IgD-negative memory B cell (primary cell): ENCODE data around the gene TRAPPC2B. TPM values are rescaled to one million over a fixed set of nuclear protein-coding genes. Genes with fewer than 3 reads are reported as not detected.

Source experiments
- H3K27ac Mint-ChIP-seq, 3 donors: one replicate each; pipeline ENCODE4 v1.8.0; 2020 to 2022; ENCODE audit warnings: mild to moderate bottlenecking in 3 of 3, mixed read lengths in 3 of 3, moderate library complexity in 1 of 3
- H3K27me3 Mint-ChIP-seq: one replicate; pipeline ENCODE4 v1.8.0; 2021; ENCODE audit warnings: mixed read lengths
- H3K36me3 Mint-ChIP-seq: one replicate; pipeline ENCODE4 v1.8.0; 2020; ENCODE audit warnings: mild to moderate bottlenecking, mixed read lengths
- H3K4me1 Mint-ChIP-seq, 3 donors: one replicate each; pipeline ENCODE4 v1.8.0; 2020 to 2022; ENCODE audit warnings: mixed read lengths in 3 of 3, mild to moderate bottlenecking in 1 of 3
- H3K4me3 Mint-ChIP-seq, 4 donors: one replicate each; pipeline ENCODE4 v1.8.0; 2020 to 2022; ENCODE audit warnings: mild to moderate bottlenecking in 4 of 4, mixed read lengths in 4 of 4, moderate library complexity in 3 of 4
- H3K9me3 Mint-ChIP-seq, 3 donors: one replicate each; pipeline ENCODE4 v1.8.0; 2020 to 2021; ENCODE audit warnings: mixed read lengths in 3 of 3, mild to moderate bottlenecking in 1 of 3
- polyA plus RNA-seq: library from polyadenylated mRNA; unstranded; fragments of 300-500 nt; fragmentation: Illumina TruSeq; gene quantifications from one replicate; pipeline ENCODE4 v1.2.3, GENCODE V29; 2021

TRAPPC2B gene
- polyA plus RNA-seq, 1 donor from 2014 or later: 32.7 TPM

DNA sequence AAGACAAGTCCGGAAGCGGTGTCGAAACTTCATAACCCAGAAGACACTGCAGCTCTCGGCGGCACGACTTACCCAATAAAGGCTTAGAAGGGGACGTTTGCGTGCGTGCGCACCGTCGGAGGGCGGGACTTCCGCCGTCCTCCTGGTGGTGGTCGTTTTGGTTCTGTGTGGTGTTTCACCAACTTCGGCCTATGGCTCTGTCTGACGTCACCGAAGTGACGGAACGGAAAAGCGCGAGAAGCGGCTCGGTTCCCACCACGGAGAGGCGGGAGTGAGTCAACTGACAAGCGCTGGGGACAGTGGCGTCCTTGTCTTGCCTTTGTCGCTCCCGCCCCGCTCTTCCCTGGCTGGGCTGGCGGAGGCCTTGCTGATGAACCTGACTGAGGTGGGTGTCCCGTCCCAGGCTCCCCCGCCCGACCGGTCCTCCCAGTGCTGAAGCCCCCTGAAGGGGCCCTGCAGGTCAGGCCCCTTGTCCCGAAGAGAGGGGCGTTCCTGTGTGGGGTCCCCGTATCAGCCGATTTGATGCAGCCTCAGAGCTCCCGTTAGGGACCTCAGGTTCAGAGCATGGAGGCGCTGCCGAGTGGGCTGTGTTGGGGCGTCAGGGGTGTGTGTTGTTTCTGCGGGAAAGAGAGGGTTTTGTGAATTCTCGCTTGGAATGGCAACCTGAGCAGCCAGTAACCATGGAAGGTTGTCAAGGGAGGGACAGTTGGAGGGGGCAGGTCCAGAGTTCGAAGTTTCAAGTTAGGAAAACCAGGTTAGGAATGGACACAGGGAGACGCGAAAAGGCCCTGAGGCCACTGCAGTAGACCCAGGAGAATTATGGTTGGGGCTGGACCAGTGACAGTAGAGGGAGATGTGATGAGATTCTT lies 26.6 kb downstream of the TRAPPC2B start, which contains the start of gene ZNF548:
TSS of gene ZNF548 (plus strand) at position 125 of the 869 bp plus-strand sequence. CDS start at position 371, 246 bp downstream.
- Mint-ChIP-seq H3K4me3 (peak within 1 kb of the TSS; percentile 87 to 99 (median 96)), H3K36me3 (peaks cover 12% of the 10 kb centered on the region), H3K4me1 (peaks cover 21 to 30% (median 25%) of the 10 kb centered on the region in 3 donors), H3K9me3 (peaks cover 6 to 20% (median 13%) of the 10 kb centered on the region in 3 donors), H3K27me3 (no peaks in the 10 kb centered on the region), H3K27ac (peak within 1 kb of the TSS; percentile 85 to 99 (median 98))

DNA sequence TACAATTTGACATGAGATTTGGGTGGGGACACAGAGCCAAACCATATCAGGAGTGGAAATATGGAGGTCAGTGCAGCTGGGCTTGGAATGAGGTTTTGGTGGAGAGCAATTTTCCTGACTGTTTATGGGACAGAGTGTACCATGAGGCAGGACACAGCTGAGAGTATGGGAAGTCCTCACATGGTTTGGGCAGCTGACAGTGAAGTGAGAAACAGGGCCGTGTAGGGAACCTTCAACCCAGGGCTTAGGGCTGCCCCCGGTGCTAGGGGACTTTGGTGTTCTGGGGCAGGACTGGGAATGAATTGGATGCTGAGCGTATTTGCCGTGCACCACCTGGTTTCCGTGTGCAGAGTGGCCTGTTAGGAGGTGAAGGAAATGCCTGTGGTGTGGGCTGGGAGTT lies 32.4 kb downstream of the TRAPPC2B start:
- Mint-ChIP-seq H3K36me3 (peaks cover 52% of the 10 kb centered on the region), H3K9me3 (peaks cover 18 to 49% (median 24%) of the 10 kb centered on the region in 3 donors), H3K27ac (peak overlapping the region in 1 of 3 donors; percentile 34), H3K4me1 (peaks cover 11 to 14% (median 12%) of the 10 kb centered on the region in 3 donors), H3K4me3 (no peak overlapping the region), H3K27me3 (no peaks in the 10 kb centered on the region)

DNA sequence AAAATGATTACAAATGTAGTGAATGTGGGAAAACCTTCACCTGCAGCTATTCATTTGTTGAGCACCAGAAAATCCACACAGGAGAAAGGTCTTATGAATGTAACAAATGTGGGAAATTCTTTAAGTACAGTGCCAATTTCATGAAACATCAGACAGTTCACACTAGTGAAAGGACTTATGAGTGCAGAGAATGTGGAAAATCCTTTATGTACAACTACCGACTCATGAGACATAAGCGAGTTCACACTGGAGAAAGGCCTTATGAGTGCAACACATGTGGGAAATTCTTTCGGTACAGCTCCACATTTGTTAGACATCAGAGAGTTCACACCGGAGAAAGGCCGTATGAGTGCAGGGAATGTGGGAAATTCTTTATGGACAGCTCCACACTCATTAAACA lies 35.5 kb downstream of the TRAPPC2B start:
- peaks cover 0 to 5% (median 0%) of the 10 kb centered on the region in 3 donors for H3K4me1 Mint-ChIP-seq
- H3K27me3 Mint-ChIP-seq: no peaks in the 10 kb centered on the region
- H3K9me3 Mint-ChIP-seq: peaks cover 22 to 53% (median 26%) of the 10 kb centered on the region in 3 donors
- peaks cover 51% of the 10 kb centered on the region for H3K36me3 Mint-ChIP-seq
- H3K4me3 Mint-ChIP-seq: peak overlapping the region in 1 of 4 donors; percentile 55
- H3K27ac Mint-ChIP-seq: no peak overlapping the region

DNA sequence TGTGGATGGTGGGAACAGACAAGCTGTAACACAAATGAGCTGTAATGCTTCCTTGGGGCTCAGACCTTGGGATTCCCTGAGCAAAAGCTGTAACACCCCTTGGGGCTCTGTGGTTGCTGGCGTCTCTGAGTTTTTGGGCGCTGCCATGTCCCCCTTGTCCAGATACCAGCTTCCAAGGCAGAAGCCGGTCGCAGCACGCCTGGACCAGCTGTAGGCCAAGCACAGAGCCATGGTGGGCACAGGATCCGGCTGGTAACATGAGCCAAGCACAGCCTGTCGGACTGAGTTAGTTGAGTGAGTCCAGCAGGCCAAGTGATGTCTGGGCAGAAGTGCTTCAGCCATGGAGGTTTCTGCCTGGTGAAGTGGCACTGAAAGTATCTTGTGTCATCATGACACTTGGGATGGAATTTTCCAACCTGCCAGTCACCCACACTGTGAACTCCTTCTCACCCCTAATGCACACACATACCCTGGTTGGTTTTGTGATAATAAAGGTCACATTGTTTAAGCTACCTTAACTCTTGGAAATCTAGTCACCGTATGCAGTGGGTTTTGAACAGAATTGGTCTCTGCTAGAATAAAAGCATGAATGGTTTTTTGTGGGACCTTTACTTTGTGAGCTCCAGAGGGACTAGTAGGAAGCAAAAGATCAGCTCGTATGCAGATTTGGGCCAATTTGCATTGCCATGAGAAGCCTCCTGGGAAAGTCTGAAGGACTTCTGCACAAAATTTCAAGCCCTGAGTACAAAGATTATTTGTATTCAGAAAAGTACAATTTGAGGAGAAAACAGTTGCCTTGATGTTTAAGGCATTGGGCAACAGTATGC lies 40.6 kb downstream of the TRAPPC2B start:
- peaks cover 5 to 18% (median 6%) of the 10 kb centered on the region in 3 donors for H3K9me3 Mint-ChIP-seq
- peaks cover 18% of the 10 kb centered on the region for H3K36me3 Mint-ChIP-seq
- no peak overlapping the region for H3K27ac Mint-ChIP-seq
- no peak overlapping the region for H3K4me3 Mint-ChIP-seq
- no peaks in the 10 kb centered on the region for H3K27me3 Mint-ChIP-seq
- H3K4me1 Mint-ChIP-seq: peaks cover 6 to 7% (median 7%) of the 10 kb centered on the region in 3 donors

DNA sequence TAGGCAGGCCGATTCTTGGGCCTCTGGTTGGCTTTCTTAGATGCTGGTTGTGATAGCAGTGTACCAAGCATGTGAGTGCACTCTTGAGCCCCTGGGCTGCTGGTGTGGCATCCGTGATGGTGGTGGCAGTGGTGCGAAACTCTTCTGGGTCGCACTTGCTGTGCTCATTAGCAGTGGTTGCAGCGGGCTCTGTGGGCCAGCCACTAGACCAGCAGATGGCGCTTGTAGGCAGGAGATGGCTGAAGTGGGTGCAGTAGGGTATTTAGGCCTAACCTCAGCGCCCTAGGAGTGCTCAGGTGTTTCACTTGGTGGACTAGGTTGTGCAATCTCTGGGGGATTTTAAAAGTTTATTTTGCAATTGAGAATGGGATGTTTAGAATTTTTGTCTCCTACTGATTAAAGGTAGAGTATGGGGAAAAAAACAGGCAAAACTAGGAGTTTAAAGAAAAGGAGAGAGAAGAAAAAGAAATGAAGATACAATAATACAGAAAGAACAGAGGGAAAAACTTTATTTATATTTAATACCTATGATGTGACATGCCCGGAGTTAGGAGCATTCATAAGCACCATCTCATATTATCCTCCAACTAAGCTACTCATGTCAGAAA lies 43.3 kb downstream of the TRAPPC2B start:
- Mint-ChIP-seq H3K4me1 (peaks cover 13 to 18% (median 16%) of the 10 kb centered on the region in 3 donors), H3K4me3 (peak overlapping the region in 1 of 4 donors; percentile 26), H3K27ac (peak overlapping the region in 1 of 3 donors; percentile 4)

DNA sequence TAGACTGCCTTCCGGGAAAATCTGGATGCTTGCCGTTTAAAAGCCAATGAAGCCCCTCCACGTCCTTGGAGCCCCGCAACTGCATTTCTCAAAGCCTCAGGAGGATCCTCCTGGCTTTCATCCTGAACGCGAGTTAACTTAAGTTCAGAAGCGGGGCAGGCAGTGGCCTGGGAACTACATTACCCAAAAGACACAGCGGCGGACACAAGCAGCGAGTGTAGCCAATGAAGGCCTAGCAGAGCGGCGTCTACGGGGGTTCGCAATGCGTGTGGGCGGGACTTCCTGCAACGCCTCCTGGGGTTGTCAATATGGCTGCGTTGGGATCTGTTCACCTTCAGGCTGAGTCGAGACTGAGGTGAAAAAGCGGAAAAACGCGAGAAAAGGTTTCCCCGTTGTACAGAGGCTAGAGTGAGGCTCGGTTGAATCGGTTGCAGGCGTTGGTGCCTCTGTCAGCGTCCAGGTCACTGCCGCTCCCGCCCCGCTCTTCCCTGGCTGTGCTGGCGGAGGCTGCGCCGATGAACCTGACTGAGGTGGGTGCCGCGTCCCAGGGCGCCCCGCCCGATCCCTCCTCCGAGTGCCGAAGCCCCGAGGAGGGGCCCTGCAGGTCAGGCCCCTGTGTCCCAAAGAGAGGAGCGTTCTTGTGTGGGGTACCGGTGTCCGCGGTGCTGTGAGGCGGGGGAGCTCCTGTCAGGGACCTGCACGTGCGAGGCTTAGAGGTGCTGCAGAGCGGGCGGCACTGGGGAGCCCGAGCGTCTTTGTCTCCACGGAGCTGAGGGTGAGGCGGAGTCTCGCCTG lies 47.7 kb downstream of the TRAPPC2B start, which contains the start of gene ZNF17:
TSS of gene ZNF17 (plus strand) at position 285 of the 795 bp plus-strand sequence. CDS start 2,455 bp downstream, outside the sequence.
- H3K9me3 Mint-ChIP-seq: peaks cover 1 to 8% (median 2%) of the 10 kb centered on the region in 3 donors
- H3K4me3 Mint-ChIP-seq: peak within 1 kb of the TSS; percentile 94 to 99 (median 97)
- H3K36me3 Mint-ChIP-seq: peaks cover 17% of the 10 kb centered on the region
- H3K4me1 Mint-ChIP-seq: peaks cover 25 to 27% (median 26%) of the 10 kb centered on the region in 3 donors
- no peaks in the 10 kb centered on the region for H3K27me3 Mint-ChIP-seq
- H3K27ac Mint-ChIP-seq: peak within 1 kb of the TSS; percentile 73 to 92 (median 85)

More for the DNA sequence above, 43.3 kb downstream of the TRAPPC2B start:
- H3K9me3 Mint-ChIP-seq: peaks cover 2 to 5% (median 3%) of the 10 kb centered on the region in 3 donors
- no peaks in the 10 kb centered on the region for H3K27me3 Mint-ChIP-seq
- H3K36me3 Mint-ChIP-seq: peaks cover 3% of the 10 kb centered on the region

Other genes starting within 250 kb of the TRAPPC2B start
- gene USP29, start 243.6 kb upstream of the TRAPPC2B start, polyA plus RNA-seq: not detected
- gene ZIM3, start 218.3 kb upstream of the TRAPPC2B start, polyA plus RNA-seq: not detected
- not detected for gene DUXA, start 196.1 kb upstream of the TRAPPC2B start, polyA plus RNA-seq
- gene ZNF264, start 172.1 kb upstream of the TRAPPC2B start, polyA plus RNA-seq: 15.9 TPM
- 0.51 TPM for gene AURKC, start 132.5 kb upstream of the TRAPPC2B start, polyA plus RNA-seq
- 3.8 TPM for gene ZNF805, start 122.9 kb upstream of the TRAPPC2B start, polyA plus RNA-seq
- gene ZNF460, start 83.1 kb upstream of the TRAPPC2B start, polyA plus RNA-seq: 10.2 TPM
- 7.3 TPM for gene ZNF543, start 43.1 kb upstream of the TRAPPC2B start, polyA plus RNA-seq
- gene ZNF304, start 12.3 kb upstream of the TRAPPC2B start, polyA plus RNA-seq: 4.2 TPM
- 1.5 TPM for gene ZNF547, start within 50 bp of the TRAPPC2B start, polyA plus RNA-seq
- gene ZNF548, start 26.3 kb downstream of the TRAPPC2B start, polyA plus RNA-seq: 12.7 TPM
- gene ZNF17, start 47.6 kb downstream of the TRAPPC2B start, polyA plus RNA-seq: 5.4 TPM
- 5.4 TPM for gene ZNF749, start 71.8 kb downstream of the TRAPPC2B start, polyA plus RNA-seq
- gene VN1R1, start 93.6 kb downstream of the TRAPPC2B start, polyA plus RNA-seq: 0.53 TPM
- gene ZNF772, start 114.0 kb downstream of the TRAPPC2B start, polyA plus RNA-seq: 1.1 TPM
- gene ZNF419, start 124.2 kb downstream of the TRAPPC2B start, polyA plus RNA-seq: 12.4 TPM
- gene ZNF773, start 136.4 kb downstream of the TRAPPC2B start, polyA plus RNA-seq: 9.0 TPM
- 7.3 TPM for gene ZNF549, start 163.8 kb downstream of the TRAPPC2B start, polyA plus RNA-seq
- 8.8 TPM for gene ZNF550, start 196.3 kb downstream of the TRAPPC2B start, polyA plus RNA-seq
- gene ZNF416, start 215.4 kb downstream of the TRAPPC2B start, polyA plus RNA-seq: 5.5 TPM
- gene ZIK1, start 220.6 kb downstream of the TRAPPC2B start, polyA plus RNA-seq: 9.9 TPM
- 5.0 TPM for gene ZNF530, start 236.3 kb downstream of the TRAPPC2B start, polyA plus RNA-seq